NB4 (cell line): ENCODE data around the gene SAG.

Source experiments
- CTCF ChIP-seq: IDR thresholded peaks from one replicate; pipeline ENCODE4 v1.5.1; 2012; ENCODE audit warnings: low read depth, low read length
- MAX ChIP-seq: IDR thresholded peaks from 2 replicates; pipeline ENCODE4 v1.6.1; 2011; ENCODE audit warnings: low read depth, low read length
- MYC ChIP-seq: IDR thresholded peaks from 2 replicates; pipeline ENCODE4 v1.6.1; 2011; ENCODE audit warnings: low read depth, low read length
- POLR2A ChIP-seq: IDR thresholded peaks from 2 replicates; pipeline ENCODE4 v1.6.1; 2011; ENCODE audit warnings: mild to moderate bottlenecking; ENCODE audit not compliant: insufficient read length; ENCODE audit errors: extremely low read depth

GRCh38 chr2:233275223-233275622 is 32.4 kb upstream of the SAG start:
- TF ChIP-seq CTCF (no peak), POLR2A (no peak), MAX (no peak), MYC (no peak)
